ENCODE measurements around the gene DRAM2.
A peak's percentile ranks its signal among the peaks of the same experiment; 100 is the strongest.

The DRAM2 gene

DNA sequence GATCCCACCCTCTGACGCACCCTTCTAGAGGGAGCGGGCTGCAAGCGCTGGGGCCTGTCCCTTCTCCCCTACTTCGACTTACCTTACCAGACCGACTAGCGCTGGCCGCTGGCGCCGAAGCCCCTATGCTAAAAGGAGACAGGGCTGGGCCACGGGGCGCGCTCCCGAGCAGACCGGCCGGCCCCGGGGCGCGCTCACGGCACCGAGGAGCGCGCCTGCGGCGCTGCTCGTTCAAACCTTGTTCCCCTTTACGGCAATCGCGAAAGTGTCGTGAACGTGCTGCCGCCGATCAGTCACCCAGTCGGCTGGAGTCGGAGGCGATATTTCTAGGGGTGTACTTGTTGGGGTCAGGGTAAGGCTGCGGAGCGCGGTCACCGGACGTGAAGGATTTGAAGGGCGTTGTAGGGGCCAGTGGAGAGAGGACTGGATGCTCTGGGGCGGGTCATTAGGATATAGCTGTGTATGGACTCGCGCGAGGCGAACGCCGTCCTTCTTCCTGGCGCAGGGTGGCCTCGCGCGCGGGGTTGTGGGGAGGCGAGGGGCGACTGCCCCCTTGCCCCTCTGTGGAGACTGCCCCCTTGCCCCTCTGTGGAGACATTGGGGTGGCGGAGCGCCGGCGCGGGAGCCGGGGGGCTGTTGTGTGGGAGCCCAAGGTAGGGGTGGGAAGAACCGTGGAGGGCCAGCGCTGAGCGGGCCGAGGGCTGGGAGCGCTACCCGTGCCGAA, at the start of gene DRAM2, which contains the start of gene CEPT1:
Gene DRAM2, minus strand, starts transcription at position 138 of the 724 bp plus-strand sequence. CDS start 8,539 bp downstream, outside the sequence.
Gene CEPT1, plus strand, starts transcription at position 268 of the 724 bp plus-strand sequence. CDS start 7,492 bp downstream, outside the sequence.
- Histone ChIP-seq H3K4me3 (ENCODE audit: low read depth, low read length) (peak within 1 kb of the TSS; percentile 98), H3K4me1 (ENCODE audit: control insufficient read depth, insufficient read depth, low read length) (peaks cover 13% of the 10 kb centered on the region; the same call in 1 of the 2 replicates), H3K36me3 (ENCODE audit: control insufficient read depth in 2 of 2, insufficient read depth in 1 of 2, low read length in 2 of 2) (peaks cover 4 to 26% of the 10 kb centered on the region in 2 experiments; a peak in 2 of 3 replicates), H3K9me3 (ENCODE audit: control insufficient read depth, insufficient read depth, low read depth, low read length) (no peaks in the 10 kb centered on the region), H3K27ac (ENCODE audit: extremely low read depth, low read depth, low read length) (peak within 1 kb of the TSS; percentile 92)
- POLR2A ChIA-PET = interaction anchor here (0.5 to 1.6 kb wide), 4 partner anchors 20 to 479 kb away, joined by 3 to 6 read pairs (median 3); no protein-coding TSS in a partner anchor
- CTCF ChIA-PET = interaction anchor here (1.4 kb wide), 1 partner anchor 260 kb away, joined by 3 read pairs; no protein-coding TSS in a partner anchor
- TF ChIP-seq, protein P1, sequence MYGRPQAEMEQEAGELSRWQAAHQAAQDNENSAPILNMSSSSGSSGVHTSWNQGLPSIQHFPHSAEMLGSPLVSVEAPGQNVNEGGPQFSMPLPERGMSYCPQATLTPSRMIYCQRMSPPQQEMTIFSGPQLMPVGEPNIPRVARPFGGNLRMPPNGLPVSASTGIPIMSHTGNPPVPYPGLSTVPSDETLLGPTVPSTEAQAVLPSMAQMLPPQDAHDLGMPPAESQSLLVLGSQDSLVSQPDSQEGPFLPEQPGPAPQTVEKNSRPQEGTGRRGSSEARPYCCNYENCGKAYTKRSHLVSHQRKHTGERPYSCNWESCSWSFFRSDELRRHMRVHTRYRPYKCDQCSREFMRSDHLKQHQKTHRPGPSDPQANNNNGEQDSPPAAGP (tag by site-specific recombination; IDR thresholded peaks at IDR 0.05) = peak; percentile 60; the same call in 1 of the 2 replicates
- TF ChIP-seq, protein P2, sequence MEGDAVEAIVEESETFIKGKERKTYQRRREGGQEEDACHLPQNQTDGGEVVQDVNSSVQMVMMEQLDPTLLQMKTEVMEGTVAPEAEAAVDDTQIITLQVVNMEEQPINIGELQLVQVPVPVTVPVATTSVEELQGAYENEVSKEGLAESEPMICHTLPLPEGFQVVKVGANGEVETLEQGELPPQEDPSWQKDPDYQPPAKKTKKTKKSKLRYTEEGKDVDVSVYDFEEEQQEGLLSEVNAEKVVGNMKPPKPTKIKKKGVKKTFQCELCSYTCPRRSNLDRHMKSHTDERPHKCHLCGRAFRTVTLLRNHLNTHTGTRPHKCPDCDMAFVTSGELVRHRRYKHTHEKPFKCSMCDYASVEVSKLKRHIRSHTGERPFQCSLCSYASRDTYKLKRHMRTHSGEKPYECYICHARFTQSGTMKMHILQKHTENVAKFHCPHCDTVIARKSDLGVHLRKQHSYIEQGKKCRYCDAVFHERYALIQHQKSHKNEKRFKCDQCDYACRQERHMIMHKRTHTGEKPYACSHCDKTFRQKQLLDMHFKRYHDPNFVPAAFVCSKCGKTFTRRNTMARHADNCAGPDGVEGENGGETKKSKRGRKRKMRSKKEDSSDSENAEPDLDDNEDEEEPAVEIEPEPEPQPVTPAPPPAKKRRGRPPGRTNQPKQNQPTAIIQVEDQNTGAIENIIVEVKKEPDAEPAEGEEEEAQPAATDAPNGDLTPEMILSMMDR (tag by site-specific recombination; IDR thresholded peaks at IDR 0.05) = peak; percentile 73
- TF ChIP-seq, protein P3, sequence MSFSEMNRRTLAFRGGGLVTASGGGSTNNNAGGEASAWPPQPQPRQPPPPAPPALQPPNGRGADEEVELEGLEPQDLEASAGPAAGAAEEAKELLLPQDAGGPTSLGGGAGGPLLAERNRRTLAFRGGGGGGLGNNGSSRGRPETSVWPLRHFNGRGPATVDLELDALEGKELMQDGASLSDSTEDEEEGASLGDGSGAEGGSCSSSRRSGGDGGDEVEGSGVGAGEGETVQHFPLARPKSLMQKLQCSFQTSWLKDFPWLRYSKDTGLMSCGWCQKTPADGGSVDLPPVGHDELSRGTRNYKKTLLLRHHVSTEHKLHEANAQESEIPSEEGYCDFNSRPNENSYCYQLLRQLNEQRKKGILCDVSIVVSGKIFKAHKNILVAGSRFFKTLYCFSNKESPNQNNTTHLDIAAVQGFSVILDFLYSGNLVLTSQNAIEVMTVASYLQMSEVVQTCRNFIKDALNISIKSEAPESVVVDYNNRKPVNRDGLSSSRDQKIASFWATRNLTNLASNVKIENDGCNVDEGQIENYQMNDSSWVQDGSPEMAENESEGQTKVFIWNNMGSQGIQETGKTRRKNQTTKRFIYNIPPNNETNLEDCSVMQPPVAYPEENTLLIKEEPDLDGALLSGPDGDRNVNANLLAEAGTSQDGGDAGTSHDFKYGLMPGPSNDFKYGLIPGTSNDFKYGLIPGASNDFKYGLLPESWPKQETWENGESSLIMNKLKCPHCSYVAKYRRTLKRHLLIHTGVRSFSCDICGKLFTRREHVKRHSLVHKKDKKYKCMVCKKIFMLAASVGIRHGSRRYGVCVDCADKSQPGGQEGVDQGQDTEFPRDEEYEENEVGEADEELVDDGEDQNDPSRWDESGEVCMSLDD (tag by site-specific recombination; IDR thresholded peaks at IDR 0.05) = peak; percentile 84; the same call in 1 of the 2 replicates
- TF ChIP-seq ZNF157 (tag by site-specific recombination; IDR thresholded peaks at IDR 0.05) (no peak), KLF16 (tag by site-specific recombination; IDR thresholded peaks at IDR 0.05) (0 out of 2 replicates have a peak, but pooled peaks have one; percentile 12), SP7 (tag by site-specific recombination; IDR thresholded peaks at IDR 0.05) (0 out of 2 replicates have a peak, but pooled peaks have one; percentile 57), ZBTB48 (tag by site-specific recombination; IDR thresholded peaks at IDR 0.05) (peak; percentile 63), ZBTB7A (tag by site-specific recombination; IDR thresholded peaks at IDR 0.05; ENCODE audit: low read depth) (0 out of 2 replicates have a peak, but pooled peaks have one; percentile 57), ZNF2 (tag by site-specific recombination; IDR thresholded peaks at IDR 0.05) (peak; percentile 49; the same call in 1 of the 2 replicates), ZBTB20 (tag by site-specific recombination; IDR thresholded peaks at IDR 0.05) (peak; percentile 51; the same call in 1 of the 2 replicates), KLF8 (tag by site-specific recombination; IDR thresholded peaks at IDR 0.05) (peak; percentile 59; the same call in 1 of the 2 replicates), SCRT2 (tag by site-specific recombination; IDR thresholded peaks at IDR 0.05) (peak; percentile 60; the same call in 1 of the 2 replicates), ZNF561 (tag by site-specific recombination; IDR thresholded peaks at IDR 0.05; ENCODE audit: borderline replicate concordance) (0 out of 2 replicates have a peak, but pooled peaks have one; percentile 15), ZNF629 (tag by site-specific recombination; IDR thresholded peaks at IDR 0.05) (0 out of 2 replicates have a peak, but pooled peaks have one; percentile 10), ZNF121 (tag by site-specific recombination; IDR thresholded peaks at IDR 0.05) (0 out of 2 replicates have a peak, but pooled peaks have one; percentile 47), SP3 (tag by site-specific recombination; IDR thresholded peaks at IDR 0.05) (peak; percentile 53), ZNF777 (tag by site-specific recombination; IDR thresholded peaks at IDR 0.05; ENCODE audit: borderline replicate concordance) (0 out of 2 replicates have a peak, but pooled peaks have one; percentile 19), ZNF501 (tag by site-specific recombination; IDR thresholded peaks at IDR 0.05) (peak; percentile 81), SP2 (tag by site-specific recombination; IDR thresholded peaks at IDR 0.05) (peak; percentile 11), ZBTB1 (tag by site-specific recombination; IDR thresholded peaks at IDR 0.05) (no peak), SCRT1 (tag by site-specific recombination; IDR thresholded peaks at IDR 0.05; ENCODE audit: borderline replicate concordance) (no peak), ZSCAN30 (tag by site-specific recombination; IDR thresholded peaks at IDR 0.05) (peak; percentile 86), ZXDB (tag by site-specific recombination; IDR thresholded peaks at IDR 0.05) (peak; percentile 23; the same call in 1 of the 2 replicates), ZNF76 (tag by site-specific recombination; IDR thresholded peaks at IDR 0.05; ENCODE audit: borderline replicate concordance, low read depth) (peak; percentile 92)
- TF ChIP-seq, protein P4, sequence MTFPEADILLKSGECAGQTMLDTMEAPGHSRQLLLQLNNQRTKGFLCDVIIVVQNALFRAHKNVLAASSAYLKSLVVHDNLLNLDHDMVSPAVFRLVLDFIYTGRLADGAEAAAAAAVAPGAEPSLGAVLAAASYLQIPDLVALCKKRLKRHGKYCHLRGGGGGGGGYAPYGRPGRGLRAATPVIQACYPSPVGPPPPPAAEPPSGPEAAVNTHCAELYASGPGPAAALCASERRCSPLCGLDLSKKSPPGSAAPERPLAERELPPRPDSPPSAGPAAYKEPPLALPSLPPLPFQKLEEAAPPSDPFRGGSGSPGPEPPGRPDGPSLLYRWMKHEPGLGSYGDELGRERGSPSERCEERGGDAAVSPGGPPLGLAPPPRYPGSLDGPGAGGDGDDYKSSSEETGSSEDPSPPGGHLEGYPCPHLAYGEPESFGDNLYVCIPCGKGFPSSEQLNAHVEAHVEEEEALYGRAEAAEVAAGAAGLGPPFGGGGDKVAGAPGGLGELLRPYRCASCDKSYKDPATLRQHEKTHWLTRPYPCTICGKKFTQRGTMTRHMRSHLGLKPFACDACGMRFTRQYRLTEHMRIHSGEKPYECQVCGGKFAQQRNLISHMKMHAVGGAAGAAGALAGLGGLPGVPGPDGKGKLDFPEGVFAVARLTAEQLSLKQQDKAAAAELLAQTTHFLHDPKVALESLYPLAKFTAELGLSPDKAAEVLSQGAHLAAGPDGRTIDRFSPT (tag by site-specific recombination; IDR thresholded peaks at IDR 0.05) = peak; percentile 86
- TF ChIP-seq, protein P5, sequence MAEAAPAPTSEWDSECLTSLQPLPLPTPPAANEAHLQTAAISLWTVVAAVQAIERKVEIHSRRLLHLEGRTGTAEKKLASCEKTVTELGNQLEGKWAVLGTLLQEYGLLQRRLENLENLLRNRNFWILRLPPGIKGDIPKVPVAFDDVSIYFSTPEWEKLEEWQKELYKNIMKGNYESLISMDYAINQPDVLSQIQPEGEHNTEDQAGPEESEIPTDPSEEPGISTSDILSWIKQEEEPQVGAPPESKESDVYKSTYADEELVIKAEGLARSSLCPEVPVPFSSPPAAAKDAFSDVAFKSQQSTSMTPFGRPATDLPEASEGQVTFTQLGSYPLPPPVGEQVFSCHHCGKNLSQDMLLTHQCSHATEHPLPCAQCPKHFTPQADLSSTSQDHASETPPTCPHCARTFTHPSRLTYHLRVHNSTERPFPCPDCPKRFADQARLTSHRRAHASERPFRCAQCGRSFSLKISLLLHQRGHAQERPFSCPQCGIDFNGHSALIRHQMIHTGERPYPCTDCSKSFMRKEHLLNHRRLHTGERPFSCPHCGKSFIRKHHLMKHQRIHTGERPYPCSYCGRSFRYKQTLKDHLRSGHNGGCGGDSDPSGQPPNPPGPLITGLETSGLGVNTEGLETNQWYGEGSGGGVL (tag by site-specific recombination; IDR thresholded peaks at IDR 0.05) = 0 out of 2 replicates have a peak, but pooled peaks have one; percentile 0

Data from HEK293 (cell line).